ENCODE measurements around the gene GIPC1. TPM values are rescaled to one million over a fixed set of nuclear protein-coding genes. Genes with fewer than 3 reads are reported as not detected.

The GIPC1 gene
- polyA plus RNA-seq, 1 donor, result 49.8 TPM

DNA sequence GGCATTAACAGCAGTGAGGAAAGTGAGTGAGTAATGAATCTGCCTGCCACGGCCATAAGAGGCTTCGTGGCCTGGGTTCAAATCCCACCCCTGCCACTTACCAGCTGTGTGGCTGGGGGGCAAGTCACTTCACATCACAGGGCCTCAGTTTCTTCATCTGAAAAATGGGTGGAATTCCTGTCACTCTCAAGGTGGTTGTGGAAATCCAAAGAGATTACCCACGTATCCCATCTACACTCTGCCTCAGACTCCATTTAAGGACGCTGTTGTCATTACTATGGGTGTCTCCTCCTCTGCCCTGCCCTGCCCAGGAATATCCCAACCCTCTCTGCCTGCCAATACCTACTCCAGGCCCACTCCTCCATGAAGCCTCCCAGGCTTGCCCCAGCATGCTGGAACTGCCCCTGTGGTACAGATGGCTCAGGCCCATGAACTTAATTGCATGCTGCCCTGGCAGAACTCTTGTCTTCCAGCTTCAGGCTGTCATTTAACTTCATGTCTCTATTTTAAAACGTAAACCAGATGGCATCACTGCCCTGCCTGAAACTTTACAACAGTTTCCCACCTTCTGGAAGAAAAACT lies 3.1 kb downstream of the GIPC1 start:
- no peak for DNase-seq

DNA sequence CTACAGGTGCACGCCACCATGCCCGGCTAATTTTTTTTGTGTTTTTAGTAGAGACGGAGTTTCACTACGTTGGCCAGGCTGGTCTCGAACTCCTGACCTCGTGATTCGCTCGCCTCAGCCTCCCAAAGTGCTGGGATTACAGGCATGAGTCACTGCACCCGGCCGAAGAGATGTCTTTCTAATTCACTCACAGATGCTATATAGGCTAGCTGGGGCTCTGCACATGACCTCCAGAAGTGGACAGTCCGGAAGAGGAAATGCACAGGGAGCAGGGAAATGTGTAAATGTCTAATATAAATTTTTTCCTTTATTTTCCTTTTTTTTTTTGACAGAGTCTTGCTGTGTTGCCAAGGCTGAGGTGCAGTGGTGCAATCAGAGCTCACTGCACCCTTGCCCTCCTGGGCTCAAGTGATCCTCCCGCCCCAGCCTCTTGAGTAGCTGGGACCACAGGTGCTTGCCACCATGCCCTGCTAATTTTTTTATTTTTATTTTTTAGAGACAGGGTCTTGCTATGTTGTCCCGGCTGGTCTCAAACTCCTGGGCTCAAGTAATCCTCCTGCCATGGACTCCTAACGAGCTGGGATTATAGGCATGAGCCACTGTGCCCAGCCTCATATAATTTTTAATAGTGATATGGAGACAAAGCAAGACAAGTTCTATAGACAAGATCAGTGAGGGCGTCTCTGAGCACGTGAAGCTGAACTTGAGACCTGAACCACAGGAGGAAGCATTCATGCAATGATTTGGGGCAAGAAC lies 8.4 kb downstream of the GIPC1 start:
- DNase-seq, result no peak

DNA sequence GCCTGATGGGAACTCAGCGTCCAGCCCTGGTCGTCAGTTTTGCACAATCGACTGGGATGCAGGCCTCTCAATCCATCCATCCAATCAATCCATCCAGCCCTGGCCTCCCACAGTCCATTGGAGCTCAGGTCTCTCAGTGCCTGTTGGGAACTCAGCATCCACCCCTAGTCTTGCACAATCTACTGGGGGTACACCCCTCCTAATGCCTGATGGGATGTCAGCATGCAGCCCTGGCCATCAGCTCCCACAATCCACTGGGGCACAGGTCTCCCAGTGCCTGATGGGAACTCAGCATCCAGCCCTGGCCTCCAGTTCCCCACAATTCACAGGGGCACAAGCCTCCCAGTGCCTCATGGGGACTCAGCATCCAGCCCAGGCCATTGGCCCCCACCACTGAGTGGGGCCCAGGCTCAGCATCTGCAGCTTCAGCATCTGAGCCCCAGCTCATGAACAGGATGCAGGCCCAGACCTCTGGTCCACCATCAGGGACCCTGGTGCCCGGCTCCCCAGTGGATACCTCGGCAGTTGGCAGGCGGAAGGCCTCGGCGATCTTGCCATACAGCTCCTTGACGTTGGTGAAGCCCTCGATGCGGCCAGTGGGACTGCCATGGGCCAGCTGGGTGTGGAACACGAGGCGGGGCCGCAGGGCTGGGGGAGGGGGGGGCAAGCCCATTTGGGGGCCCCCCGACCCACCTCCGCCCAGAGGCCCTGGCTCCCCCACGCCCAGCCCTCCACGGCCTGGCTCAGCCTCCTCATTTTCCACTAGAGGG lies 13.6 kb downstream of the GIPC1 start:
- no peak for DNase-seq

DNA sequence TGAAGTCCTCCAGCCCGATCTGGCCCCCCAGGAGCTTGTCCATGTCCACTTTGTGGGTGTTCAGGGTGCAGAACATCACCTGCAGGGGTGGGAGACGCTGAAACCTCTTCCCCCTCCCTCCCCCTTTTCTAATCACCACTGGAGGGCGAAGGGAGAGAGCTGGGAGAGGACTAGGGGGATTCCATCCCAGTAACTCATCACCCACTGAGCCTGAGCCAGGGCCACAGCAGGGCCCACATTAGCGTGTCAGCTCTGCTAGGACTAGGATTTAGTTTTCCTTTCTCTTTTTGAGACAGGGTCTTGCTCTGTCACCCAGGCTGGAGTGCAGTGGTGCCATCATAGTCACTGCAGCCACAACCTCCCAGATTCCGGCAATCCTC lies 15.2 kb downstream of the GIPC1 start:
- DNase-seq, result no peak

DNA sequence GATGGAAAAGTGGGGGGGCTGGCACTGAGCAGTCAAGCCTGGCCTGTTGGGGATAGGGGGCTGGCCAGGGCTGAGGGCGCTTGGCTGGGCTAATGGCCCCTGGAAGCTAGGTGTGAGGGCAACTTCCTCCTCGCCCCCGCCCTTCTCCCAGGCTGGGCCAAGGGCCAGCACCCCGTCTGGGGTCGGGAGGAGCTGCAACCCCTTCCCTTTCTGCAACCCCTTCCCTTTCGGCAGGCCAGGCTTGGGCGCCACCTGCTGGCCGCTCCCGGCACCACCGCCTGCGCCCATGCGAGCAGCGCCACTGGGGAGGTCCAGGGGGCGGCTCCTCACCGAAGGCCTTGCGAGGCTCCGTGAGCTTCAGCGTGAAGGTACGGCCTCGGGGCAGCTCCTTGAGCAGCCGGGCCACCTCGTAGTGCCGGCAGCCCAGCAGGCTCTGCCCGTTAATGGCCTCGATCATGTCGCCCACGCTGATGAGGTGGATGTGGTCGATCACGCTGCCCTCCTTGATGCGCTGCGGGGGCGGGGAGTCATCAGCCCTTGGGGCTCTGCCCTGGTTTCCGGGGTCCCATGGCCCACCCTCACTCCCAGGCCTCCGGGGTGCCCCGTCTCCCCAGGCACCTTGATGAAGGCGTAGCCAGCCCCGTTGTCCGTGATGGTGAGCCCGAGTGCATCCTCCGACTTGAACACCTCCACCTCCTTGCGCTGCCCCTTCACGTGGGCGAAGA lies 15.8 kb downstream of the GIPC1 start:
- no peak for DNase-seq

DNA sequence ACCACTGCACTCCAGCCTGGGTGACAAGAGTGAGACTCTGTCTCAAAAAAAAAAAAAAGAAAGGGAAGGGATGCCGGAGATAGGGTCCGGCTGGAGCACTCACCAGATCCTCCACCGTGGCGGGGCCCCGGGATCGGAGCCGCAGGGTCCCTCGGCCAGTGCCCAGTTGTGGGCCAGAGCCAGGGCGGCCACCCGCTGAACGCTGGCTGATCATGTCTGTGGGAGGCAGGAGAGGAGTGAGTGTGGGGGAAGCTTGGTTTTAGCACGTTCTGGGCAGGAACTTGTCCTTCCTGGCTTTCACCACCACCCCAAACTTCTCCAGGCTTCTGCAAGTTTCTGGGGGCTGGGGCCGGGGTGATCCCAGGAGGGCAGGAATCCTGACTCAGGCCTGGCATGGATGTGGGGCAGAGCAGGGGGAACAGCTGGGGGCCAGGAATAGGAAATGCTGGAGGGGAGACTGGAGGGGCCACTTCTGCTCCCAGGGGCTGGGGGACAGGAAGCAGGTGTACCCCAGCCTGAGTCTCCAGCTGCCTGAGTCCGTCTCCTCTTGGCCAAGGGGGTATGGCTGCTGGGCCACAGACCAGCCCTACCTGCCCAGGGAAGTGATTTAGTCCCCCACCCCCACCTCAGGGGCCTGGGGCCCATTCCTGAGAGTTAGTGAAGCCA lies 16.5 kb downstream of the GIPC1 start:
- no peak for DNase-seq

DNA sequence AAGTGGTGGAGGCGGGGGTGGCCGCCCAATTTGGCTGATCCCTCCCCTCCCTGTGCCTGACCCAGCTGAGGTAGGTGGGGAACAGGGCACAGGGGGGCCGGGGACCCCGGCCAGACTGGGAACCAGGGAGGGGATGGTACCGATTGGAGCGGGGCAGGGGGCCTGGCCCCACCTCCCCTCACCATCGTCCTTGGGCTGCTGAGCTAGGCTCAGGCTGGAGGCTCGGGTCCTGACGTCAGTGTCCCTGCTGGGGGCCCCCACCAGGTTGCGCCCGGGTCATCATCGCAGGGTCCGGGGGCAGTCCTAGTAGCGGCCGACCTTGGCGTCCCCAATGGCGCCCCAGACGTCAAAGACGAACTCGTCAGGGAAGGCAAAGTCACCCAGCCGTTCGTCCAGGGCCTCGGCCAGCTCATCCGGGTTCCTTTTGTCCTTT lies 17.8 kb downstream of the GIPC1 start:
- DNase-seq, result no peak

DNA sequence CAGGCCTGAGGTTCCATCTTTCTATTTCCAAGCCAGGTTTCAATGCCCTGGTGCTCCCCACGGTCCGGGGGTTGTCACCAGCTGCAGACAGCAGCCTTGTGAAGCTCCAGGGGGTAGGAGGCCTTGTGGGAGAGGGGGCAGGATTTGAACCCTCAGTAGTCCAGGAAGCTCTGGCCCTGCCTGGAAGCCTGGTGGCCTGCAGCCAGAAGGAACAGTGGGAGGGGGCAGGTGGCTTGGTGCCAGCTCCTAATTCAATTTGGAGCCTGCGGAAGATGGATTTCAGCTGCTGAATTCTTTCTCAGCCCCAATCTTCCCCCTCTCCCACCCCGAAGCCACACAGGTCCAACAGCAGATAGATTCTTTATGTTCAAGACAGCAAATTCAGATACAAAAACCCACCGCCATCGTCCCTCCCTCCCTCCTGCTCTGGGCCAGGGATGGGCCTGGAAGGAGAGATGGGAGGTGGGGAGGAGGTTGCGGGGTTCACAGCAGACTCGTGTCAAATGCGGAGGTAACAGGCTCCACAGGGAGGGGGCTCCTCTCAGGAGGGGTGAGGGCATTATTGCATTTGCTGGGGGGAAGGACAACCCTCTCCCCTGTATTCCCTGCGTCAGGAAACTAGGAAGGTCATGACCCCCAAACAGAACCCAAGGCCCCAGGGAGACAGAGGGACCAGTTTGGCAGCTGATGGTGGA lies 18.4 kb downstream of the GIPC1 start:
- no peak for DNase-seq

DNA sequence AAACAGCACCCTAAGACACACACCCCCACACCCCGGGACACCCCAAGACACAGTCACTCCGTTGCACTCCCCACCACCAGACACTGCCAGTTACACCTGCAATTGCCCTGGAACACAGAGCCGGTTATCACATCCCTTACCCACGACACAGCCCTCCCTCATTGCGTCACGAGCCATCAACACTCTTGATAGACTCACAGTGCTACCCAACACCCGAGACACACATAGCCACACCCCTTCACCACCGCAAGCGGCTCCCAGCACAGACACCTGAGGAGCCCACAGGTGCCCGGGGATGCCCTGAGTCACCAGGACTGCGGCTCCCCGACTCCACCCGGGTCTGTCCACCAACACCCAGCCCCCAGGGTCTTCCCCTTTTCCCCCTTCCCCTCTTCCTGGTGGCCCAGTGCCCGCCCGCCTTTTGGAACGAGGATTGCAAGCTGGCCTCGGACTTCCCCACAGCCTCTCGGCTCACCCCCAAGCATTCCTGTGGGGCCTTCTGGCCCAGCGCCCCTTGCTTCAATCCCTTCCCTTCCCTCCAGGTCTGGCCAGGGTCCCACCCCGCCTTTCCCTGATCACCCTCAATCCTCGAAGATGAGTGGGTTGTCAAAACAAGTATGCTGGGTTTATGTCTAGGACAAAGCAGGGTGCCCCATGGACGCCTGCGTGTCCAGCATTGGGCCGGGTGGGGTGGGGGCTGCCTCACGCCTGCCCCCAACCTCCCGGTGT lies 19.1 kb downstream of the GIPC1 start:
- no peak for DNase-seq

DNA sequence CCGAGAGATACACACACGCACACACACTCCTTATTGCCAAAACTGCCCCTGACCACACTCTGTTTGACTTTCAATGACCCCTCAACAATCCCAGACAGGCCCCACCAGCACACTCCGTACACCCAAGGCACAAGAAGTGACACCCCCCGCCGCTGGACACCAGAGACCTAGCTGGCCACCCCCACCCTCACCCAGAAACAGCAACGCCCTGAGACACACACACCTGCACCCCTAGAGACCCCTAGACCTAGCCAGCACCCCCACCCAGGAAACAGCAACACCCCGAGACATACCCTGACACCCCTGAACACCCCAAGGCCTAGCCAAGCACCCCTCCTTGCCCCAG lies 19.6 kb downstream of the GIPC1 start:
- no peak for DNase-seq

DNA sequence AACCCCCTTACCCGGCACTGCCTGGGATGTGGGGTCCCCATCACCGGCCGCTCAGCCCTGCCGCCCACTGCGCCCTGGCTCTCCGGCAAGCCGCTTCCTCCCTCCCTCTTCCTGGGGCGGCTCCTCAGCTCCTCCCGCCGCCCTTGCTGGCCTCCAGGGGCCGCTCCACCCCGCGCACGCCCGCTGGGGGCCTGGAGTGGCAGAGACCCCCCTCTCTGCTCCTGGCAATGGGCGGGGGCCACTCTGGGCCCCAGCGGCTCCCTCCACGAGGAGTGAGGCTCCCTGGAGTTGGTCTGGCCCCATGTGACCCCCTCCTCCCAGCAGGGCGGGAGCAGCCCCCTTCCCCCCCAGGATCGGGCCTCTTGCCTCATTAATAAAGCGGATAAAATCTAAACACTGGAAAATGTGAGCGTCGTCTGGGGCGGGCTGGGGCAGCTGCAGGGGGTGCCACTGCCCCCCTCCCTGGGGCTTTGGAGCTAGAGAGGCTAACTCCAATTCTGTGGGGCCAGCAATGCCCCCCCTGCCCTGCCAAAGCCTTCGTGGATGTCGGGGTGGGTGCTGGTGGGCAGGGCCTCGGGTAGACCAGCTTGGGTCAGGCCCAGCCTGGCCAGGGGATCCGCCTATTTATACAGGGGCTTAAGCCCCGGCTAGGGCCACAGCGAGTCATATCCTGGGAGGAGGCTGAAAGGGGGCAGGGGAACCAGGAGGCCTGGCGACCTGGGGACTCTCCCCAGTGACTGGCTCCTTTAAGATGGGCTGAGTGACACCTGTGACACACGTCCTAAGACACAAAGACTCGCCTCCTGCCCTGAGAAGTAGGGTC lies 20.5 kb downstream of the GIPC1 start, which contains the start of gene PTGER1:
PTGER1 (minus strand) TSS at position 104 of the 823 bp plus-strand sequence. CDS start 1,034 bp downstream, outside the sequence.
- DNase-seq, result no peak

DNA sequence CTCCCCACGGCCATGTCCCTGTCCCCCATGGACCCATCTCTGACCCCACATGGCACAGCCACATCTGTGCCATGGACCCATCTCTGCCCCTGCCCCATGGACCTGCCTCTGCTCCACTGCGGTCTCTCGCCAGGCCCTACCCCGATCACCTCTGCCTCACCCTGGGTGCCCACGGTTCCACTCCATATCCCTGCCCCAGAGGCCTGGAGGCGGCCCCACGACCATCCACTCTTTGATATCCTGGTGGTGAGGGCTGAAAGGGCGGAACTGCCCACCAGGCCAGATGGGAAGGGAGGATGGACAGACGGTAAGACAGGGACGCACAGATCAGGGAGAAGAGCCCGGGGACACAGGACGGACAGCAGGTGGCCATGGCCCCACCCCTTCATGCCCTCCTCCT lies 21.1 kb downstream of the GIPC1 start:
- no peak for DNase-seq

DNA sequence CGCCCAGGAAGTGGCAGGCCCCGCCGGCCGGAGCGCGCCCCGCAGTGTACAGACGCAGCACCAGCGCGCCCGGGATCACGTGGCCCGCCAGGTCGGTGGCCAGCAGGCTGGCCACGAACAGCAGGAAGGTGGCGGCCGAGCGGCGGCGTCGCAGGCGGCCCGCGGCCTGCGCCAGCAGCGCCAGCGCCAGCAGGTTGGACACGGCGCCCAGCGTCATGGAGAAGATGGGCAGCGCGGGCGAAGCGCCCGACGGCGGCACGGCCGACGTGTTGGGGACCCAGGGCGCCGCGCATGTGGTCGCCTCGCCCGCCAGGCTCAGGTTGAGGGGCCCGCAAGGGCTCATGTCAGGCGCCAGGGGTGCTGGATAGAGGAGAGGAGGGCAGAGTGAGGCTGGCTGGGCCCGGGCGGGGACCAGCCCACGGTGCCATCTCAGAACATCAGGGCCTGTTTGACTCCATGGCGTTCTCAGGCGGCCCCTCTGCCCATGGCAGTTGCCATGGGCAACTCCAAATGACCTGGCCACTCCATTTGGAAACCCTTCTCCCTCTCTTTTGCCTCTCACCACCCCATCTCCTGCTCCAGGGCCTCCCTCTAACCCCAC lies 21.8 kb downstream of the GIPC1 start:
- DNase-seq, result no peak

DNA sequence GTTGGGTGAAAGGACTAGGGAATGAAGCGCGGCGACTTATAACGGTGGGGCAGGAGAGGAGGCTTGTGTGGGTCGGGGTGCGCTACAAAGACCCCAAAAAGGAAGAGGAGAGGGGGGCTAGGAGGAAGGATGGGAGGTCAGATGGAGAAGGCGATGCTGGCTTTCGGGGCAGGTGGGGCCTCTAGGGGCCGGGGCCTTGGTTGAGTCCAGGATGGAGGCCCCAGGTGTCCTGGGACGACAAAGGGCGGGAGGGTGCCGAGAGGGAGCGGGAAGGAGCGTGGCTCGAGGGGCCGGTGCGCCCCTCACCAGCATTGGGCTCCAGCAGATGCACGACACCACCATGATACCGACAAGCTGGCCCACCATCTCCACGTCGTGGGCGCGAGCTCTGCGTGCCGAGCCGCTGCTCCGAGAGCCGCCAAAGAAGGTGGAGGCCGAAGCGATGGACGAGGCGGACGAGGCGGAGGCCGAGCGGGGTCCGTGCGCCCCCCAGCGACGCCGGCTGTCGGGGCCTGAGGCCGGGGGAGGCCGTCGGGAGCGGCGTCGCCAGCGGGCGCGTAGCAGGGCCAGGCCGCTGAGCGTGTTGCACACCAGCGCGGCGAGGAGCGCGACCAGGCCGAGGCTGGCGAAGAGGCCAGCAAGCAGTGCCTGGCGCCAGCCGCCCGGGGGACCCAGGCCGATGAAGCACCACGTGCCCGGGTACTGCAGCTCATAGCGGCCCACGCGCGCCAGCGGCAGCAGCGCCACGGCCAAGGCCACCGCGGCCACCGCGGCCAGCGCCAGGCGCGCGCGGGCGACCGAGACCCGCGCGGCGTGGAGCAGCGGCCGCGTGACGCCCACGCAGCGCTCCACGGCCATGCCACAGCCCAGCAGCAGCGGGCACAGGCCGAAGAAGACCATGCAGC lies 22.6 kb downstream of the GIPC1 start:
- DNase-seq, result no peak

DNA sequence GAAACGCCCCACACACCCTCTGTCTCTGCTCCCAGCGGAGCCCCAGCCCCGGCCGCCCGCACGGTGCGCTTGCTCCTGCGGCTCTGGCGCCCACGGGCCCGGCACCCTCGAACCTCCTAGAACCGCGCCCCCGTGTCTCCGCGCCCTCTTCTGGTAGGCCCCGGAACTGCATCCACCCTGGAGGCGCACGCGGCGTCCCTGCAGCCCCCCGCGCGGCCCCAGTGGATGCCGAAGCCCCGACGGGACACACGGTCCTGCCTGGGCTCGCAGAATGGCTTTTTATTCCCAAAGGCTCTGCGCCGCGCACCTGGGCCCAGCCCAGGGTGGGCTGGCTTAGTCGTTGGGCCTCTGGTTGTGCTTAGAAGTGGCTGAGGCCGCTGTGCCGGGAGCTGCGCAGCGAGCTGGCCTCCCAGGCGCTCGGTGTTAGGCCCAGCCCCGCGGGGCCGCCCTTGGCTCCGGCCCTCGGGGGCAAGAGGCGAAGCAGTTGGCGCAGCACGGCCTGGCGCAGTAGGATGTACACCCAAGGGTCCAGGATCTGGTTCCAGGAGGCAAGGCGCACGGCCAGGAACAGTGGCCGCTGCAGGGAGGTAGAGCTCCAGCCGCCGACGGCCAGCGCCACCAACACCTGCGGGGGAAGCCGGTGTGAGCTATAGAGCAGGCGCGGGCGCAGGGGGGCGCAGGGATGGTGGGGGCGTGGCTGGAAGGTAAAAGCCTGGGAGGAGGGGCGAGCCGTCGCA lies 23.6 kb downstream of the GIPC1 start:
- DNase-seq, result peak; percentile 66

DNA sequence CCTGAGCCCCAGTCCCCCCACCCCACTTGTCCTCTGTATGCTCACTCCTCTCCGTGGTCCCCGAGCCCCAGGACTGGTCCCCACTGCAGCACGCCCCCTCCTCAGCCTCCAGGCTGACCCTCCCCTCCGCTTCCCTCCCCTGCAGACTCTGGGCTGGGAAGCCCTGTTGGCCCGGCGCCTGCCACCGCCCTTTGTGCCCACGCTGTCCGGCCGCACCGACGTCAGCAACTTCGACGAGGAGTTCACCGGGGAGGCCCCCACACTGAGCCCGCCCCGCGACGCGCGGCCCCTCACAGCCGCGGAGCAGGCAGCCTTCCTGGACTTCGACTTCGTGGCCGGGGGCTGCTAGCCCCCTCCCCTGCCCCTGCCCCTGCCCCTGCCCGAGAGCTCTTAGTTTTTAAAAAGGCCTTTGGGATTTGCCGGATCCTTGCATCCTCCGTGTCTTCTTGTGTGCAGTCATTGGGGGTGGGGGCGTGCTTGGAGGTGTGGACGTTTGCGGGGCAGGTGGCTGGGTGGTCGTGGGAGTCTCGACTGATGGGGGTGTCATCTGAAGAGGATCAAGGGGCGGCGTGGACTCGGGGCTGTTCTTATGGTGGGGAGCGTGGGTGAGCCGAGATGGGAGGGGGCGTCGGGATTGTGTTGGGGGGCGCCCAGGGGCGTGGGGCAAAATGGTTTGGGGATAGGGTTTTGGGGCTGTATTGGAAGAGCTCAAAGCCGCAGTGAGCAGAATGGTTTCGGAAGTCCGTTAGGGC lies 24.3 kb downstream of the GIPC1 start:
- no peak for DNase-seq
